ENCODE data around the gene PRPF31. TPM values are rescaled to one million over a fixed set of nuclear protein-coding genes. Genes with fewer than 3 reads are reported as not detected.
A peak's percentile ranks its signal among the peaks of the same experiment; 100 is the strongest.
"Not testable (repeated sequence)": the region's sequence is repeated elsewhere in the genome, so short reads cannot be mapped to it uniquely, and the experiment has no call there.

The PRPF31 gene
- total RNA-seq, 1 donor from 2014 or later: 89.8 TPM

DNA sequence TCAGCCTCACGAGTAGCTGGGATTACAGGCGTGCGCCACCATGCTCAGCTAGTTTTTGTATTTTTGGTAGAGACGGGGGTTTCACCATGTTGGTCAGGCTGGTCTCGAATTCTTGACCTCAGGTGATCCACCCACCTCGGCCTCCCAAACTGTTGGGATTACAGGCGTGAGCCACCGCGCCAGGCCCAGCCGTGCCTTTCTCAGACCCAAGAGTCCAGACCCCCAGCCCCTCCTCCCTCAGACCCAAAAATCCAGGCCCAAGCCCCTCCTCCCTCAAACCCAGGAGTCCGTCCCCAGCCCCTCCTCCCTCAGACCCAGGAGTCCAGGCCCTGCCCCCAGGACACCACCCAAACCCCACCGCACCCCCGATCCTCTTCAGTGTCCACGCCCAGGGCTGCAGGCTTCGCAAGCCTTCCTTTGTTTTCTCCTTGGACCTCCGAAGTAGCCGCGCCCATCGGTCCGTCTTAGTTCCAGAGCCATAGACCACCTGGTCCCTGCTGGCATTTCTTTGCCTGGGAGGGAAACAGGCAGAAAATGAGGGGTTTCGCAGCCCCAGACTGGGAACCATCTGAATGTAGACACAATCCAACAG is 53.7 kb downstream of the PRPF31 start:
- DNase-seq (ENCODE audit: extremely low spot score, unreplicated experiment): no peak
- peaks cover 3% of the 10 kb centered on the region for H3K36me3 Mint-ChIP-seq
- no peak overlapping the region for H3K4me3 Mint-ChIP-seq
- no peaks in the 10 kb centered on the region for H3K9me3 Mint-ChIP-seq
- TF ChIP-seq, protein P1, sequence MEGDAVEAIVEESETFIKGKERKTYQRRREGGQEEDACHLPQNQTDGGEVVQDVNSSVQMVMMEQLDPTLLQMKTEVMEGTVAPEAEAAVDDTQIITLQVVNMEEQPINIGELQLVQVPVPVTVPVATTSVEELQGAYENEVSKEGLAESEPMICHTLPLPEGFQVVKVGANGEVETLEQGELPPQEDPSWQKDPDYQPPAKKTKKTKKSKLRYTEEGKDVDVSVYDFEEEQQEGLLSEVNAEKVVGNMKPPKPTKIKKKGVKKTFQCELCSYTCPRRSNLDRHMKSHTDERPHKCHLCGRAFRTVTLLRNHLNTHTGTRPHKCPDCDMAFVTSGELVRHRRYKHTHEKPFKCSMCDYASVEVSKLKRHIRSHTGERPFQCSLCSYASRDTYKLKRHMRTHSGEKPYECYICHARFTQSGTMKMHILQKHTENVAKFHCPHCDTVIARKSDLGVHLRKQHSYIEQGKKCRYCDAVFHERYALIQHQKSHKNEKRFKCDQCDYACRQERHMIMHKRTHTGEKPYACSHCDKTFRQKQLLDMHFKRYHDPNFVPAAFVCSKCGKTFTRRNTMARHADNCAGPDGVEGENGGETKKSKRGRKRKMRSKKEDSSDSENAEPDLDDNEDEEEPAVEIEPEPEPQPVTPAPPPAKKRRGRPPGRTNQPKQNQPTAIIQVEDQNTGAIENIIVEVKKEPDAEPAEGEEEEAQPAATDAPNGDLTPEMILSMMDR (conservative IDR thresholded peaks at IDR 0.05): no peak
- H3K27me3 Mint-ChIP-seq: no peaks in the 10 kb centered on the region
- H3K4me1 Mint-ChIP-seq (ENCODE audit: unreplicated experiment): peaks cover 10% of the 10 kb centered on the region
- no peak overlapping the region for H3K27ac Mint-ChIP-seq

DNA sequence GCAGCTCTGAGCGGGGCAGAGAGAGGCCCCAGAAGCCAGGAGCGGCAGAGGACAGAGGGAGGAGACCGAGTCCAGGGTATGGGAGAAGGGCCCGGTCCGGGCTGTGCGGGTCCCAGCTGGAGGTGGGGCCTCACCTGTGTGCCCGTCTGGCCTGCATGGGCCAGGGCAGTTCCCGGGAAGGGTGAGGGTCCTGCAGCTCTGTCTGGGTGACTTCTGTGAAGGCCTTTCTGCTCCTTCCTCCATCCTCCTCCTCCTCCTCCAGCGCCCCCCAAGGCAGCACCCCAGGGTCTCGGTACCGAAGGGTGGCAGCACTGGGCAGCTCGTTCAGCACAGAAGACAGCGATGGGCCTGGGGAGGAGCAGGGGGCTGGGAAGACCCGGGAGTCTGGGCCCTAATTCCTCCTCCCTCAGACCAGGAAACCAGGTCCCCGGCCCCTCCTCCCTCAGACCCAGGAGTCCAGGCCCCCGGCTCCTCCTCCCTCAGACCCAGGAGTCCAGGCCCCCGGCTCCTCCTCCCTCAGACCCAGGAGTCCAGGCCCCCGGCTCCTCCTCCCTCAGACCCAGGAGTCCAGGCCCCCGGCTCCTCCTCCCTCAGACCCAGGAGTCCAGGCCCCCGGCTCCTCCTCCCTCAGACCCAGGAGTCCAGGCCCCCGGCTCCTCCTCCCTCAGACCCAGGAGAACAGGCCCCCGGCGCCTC is 56.3 kb downstream of the PRPF31 start:
- DNase-seq (ENCODE audit: extremely low spot score, unreplicated experiment); H3K9me3 Mint-ChIP-seq; H3K4me1 Mint-ChIP-seq (ENCODE audit: unreplicated experiment); H3K36me3 Mint-ChIP-seq; H3K27me3 Mint-ChIP-seq; H3K27ac Mint-ChIP-seq: not testable (repeated sequence)
- H3K4me3 Mint-ChIP-seq: peak overlapping the region; percentile 72

DNA sequence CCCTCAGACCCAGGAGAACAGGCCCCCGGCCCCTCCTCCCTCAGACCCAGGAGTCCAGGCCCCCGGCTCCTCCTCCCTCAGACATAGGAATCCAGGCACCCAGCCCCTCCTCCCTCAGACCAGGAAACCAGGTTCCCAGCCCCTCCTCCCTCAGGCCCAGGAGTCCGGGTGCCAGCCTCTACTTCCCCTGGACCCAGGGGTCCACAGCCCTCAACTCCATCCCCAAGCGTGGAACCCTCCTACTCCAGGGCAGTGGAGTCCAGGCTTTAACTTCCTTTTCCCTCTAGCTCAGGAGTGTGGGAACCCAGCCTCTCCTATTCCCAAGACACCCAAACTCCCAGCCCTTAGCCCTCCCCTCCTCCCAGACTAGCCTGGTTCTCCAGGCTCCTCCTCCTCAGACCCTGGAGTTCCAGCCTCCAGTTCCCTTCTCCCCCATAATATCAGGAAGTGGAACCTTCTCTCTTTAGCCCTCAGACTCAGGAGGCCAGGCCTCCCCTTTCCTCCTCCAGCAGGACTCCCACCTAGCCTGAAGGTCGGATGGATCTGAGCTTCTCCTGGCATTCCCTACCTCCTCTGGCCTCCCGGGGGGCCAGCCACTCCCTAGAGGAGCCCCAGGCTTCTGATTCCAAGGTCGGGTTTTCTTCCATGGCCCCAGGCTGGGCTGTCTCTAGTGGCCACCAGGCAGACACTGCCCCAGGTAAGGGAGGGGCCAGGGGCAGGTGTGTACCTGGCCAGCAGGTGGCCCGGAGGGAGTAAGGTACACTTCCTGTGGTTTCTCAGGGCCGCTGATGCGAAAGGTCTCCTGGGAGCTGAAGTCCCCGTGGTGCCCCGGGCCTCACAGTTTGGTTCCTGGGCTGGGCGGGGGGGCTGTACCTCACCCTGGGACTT is 57.2 kb downstream of the PRPF31 start, which contains the start of gene TMC4:
Gene TMC4, minus strand, starts transcription at position 690 of the 888 bp plus-strand sequence. Its CDS starts 43 bp downstream, at position 647.
- DNase-seq (ENCODE audit: extremely low spot score, unreplicated experiment): no peak
- Mint-ChIP-seq H3K4me3 (peak within 1 kb of the TSS; percentile 88), H3K27me3 (no peaks in the 10 kb centered on the region), H3K27ac (peak within 1 kb of the TSS; percentile 87), H3K4me1 (ENCODE audit: unreplicated experiment) (peaks cover 4% of the 10 kb centered on the region), H3K36me3 (no peaks in the 10 kb centered on the region), H3K9me3 (no peaks in the 10 kb centered on the region)
- TF ChIP-seq, protein P1 (conservative IDR thresholded peaks at IDR 0.05): no peak

DNA sequence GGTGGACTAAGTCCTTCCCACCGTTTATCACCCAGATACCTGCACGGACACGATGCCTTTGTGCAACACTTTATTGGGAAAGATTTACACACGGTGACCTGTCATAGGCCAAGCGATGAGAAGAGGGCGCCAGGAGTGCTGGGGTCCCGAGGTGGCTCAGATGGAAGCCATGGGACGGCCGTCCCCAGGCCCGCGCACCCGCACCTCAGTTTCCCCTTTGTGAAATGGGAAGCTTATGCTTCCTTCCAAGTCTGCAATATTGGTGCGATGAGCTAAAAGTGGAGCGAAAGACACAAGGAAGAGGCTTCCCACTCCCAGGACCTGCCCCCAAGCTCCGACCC is 57.8 kb downstream of the PRPF31 start:
- DNase-seq (ENCODE audit: extremely low spot score, unreplicated experiment): no peak
- Mint-ChIP-seq H3K36me3 (peaks cover 2% of the 10 kb centered on the region), H3K27ac (no peak overlapping the region), H3K27me3 (no peaks in the 10 kb centered on the region), H3K9me3 (no peaks in the 10 kb centered on the region), H3K4me3 (peak overlapping the region; percentile 88), H3K4me1 (ENCODE audit: unreplicated experiment) (peaks cover 4% of the 10 kb centered on the region)
- TF ChIP-seq, protein P1 (conservative IDR thresholded peaks at IDR 0.05): no peak

DNA sequence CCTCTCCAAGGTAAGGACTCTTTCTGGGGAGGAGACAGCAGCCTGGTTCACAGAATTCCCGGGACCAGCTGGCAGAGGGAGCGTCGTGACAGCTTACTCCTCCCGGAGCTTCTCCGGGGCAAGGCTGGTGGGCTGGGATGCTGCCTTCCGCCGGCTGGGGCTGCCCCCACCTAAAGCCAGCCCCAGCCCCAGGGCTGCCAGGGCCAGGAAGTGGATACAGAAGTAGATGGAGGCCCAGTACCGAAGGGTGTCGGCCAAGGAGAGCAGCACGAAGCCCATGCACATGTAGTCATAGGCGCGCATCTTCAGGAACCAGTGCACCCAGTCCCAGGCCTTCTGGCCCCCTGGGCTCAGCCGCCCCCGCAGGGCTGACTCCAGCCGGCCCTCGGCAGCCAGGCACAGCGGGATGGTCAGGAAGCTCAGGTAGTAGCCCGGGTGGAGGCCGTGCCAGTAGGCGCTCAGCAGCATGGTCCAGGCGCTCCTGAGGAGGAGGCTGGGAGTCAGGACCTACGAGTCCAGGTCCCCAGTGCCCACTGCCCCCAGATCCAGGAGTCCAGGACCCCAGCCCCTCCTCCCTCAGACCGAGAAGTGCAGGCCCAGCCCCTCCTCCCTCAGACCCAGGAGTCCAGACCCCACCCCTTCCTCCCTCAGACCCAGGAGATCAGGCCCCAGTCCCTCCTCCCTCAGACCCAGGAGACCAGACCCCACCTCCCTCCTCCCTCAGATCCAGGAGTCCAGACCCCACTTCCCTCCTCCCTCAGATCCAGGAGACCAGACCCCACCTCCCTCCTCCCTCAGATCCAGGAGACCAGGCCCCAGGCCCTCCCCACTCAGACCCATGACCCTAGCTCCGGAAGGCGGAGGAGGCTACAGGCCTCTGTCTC is 58.6 kb downstream of the PRPF31 start:
- TF ChIP-seq, protein P1 (conservative IDR thresholded peaks at IDR 0.05): no peak
- Mint-ChIP-seq H3K9me3 (no peaks in the 10 kb centered on the region), H3K4me1 (ENCODE audit: unreplicated experiment) (peaks cover 4% of the 10 kb centered on the region), H3K4me3 (no peak overlapping the region), H3K36me3 (peaks cover 3% of the 10 kb centered on the region), H3K27ac (no peak overlapping the region), H3K27me3 (no peaks in the 10 kb centered on the region)
- DNase-seq (ENCODE audit: extremely low spot score, unreplicated experiment): no peak

Data from type B pancreatic cell (in vitro differentiated cells).